GM18526 (cell line): Measurements from ENCODE around the gene DAO.
A peak's percentile ranks its signal among the peaks of the same experiment; 100 is the strongest.

Source experiments
- POLR2A ChIP-seq: IDR thresholded peaks from 3 replicates; pipeline ENCODE4 v1.6.1; 2011; ENCODE audit not compliant: insufficient read length; ENCODE audit errors: extremely low read depth

DAO gene

GRCh38 chr12:108842361-108842760 lies 37.5 kb upstream of the DAO start:
- TF ChIP-seq POLR2A: no peak

DNA sequence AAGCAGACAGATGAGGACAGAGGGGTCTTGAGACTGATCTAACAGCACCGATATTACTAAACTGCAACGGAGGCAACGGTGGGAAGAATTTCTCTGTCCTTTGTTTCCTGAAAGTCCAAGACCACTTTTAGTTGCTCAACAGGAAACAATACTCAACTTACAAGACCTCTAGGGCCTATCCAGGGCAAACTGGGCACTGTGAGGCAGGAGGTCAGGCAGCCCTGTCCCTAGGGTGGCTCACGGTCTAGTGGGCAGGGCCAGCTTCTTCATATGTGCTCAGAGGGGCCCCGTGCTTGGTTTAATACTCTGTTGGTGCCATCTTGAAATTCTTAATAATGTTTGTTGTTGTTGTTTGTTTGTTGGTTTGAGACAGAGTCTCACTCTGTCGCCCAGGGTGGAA lies 36.7 kb upstream of the DAO start:
- TF ChIP-seq POLR2A: no peak

DNA sequence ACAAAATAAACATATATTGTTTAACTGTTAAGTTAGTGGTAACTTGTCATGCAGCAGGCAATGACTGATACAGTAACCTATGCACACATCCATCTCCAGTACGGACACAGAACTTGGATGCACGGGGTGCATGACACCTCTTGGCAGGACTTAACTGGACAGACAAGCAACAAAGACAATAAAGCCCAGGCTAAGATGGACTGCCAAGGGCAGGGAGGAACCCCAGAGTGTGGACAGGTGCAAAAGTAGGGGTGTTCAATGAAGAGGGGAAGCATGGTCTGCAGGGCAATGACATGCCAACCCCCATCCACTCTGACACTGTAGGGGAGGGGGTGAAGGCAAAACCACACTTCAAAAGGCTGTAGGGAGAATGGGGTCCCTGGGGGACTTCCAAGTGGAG lies 34.2 kb upstream of the DAO start:
- no peak for TF ChIP-seq POLR2A

GRCh38 chr12:108846290-108846701 lies 33.6 kb upstream of the DAO start:
- no peak for TF ChIP-seq POLR2A

GRCh38 chr12:108847705-108848104 lies 32.2 kb upstream of the DAO start:
- TF ChIP-seq POLR2A: no peak

DNA sequence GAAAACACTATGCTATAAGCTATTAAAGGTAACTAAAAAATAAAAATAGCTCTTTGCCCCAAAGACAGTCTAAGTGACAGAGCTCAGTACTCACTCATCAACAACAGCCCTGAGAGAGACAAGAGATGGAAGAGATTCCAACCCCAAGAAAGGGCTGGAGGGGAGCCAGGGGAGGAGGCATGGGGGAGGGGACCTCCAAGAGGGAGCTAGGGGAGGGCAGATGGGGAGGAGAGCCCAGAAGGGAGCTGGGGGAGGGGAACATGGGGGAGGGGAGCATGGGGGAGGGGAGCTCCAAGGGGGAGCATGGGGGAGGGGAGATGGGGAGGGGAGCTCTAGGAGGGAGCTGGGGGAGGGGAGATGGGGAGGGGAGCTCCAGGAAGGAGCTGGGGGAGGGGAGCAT lies 30.2 kb upstream of the DAO start:
- no peak for TF ChIP-seq POLR2A

DNA sequence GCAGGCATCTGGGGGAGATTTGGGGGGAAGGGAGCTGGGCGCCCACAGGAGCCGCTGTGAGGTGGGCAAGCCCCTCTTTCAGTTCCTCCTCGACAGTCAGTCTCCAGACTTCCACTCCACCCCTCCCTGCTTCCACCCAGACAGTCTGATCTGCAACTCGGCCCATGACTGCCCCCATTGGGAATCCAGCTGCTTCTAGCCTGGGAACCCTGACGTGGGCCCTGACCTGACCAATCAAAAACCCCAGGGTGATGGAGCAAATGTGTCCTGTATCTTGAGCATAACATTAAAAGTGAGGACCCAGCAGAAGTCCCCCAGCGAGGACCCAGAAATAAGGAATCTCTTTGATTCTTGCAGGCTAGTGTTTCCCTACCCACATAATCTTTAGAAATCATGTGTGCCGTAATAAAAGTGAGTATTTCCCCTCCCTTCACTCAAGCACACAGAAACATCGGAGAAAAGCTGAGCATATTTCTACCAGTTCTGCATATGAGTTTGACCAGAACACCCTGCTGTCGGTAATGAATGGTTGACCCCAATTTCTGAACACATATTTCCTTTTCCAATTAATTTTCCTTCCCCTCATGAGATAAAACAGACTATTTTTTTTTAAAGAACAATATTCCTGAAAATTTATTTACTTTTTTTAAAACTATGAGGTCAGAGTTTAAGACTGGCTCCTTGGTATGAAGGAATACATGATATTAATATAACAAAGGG lies 28.9 kb upstream of the DAO start:
- no peak for TF ChIP-seq POLR2A

GRCh38 chr12:108852674-108853309 lies 27.1 kb upstream of the DAO start:
- TF ChIP-seq POLR2A: no peak

DNA sequence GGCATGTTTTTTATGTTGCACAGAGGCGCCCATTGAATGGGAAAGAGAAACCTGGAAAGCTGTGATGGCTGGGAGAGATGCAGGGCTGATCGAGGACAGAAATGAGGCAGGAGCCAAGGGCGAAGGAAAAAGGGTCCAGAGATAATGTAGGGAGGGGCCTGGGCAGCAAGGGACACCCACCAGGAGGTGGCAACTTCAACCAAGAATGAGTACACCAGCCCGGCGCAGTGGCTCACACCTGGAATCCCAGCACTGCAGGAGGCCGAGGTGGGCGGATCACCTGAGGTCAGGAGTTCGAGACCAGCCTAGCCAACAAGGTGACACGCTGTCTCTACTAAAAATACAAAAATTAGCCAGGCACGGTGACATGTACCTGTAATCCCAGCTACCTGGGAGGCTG lies 26.5 kb upstream of the DAO start:
- TF ChIP-seq POLR2A: no peak

- peak; percentile 5 for TF ChIP-seq POLR2A
Measured at GRCh38 chr12:108853981-108854446, 25.9 kb upstream of the DAO start.

GRCh38 chr12:108854451-108855283 lies 25.2 kb upstream of the DAO start:
- no peak for TF ChIP-seq POLR2A

DNA sequence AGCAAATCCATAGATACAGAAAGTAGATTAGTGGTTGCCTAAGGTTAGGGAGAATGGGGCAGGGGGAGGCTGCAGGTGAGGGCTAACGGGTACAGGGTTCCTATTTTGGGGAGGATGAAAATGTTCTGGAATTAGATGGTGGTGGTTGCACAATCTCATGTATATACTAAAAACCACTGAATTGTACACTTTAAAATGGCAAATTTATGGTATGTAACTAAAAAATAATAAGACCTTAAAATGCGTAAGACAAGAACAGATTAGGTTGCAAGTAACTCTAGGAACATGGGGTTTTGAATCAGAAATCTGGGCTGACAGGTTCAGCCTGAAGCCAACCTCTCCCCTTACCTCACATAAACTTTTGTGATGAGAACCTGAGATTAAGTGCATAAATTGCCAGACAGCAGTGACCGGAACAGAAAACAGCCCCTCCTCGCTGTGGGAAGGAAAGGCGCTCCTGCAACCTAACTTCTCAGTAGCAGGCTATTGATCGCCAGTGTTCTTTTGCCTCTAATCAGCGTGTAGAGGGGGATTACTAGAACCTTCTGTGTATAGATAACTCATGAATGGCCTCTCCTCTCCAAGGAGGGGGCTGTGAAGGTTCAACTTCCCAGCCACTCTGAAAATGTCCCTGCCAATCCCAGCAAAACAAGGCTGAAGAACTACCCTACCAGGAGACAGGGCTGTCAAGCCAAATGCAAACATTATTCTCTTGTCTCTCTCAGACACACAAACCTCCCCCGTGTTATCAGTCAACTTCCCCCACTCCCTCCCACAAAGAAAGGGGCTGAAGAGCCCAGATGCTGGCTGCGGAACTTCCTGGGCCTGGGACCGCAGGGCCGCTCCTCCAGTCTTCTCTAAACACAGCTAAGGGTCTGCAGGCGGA lies 24.4 kb upstream of the DAO start:
- TF ChIP-seq POLR2A: no peak

DNA sequence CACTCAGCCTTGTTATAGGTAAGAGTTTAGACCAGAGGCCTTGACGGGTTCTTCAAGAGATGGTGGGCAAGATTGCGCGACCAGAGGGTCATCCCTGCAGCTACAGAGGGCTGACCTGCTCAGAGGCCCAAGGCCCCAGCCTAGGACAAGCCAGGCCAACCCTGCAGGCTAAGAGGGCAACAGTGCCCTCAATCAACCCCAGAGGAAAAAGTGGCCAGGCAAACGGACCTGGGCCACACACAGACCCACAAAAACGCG lies 23.8 kb upstream of the DAO start:
- TF ChIP-seq POLR2A: no peak

- TF ChIP-seq POLR2A: no peak
Measured at GRCh38 chr12:108856428-108857157, 23.3 kb upstream of the DAO start.

GRCh38 chr12:108857158-108857407 lies 22.8 kb upstream of the DAO start:
- no peak for TF ChIP-seq POLR2A
